Parathyroid adenoma (tissue), 2 donors: ENCODE data around the gene ITPR2.

Experiments used
- H2AFZ ChIP-seq: fragments of 300-600 bp; sonication (generic); one replicate; pipeline ENCODE4 v1.7.0; 2017; ENCODE audit warnings: antibody characterized with exemption, mild to moderate bottlenecking
- H3K27ac ChIP-seq: fragments of 300-600 bp; sonication (generic); one replicate; pipeline ENCODE4 v1.7.0; 2017
- H3K27me3 ChIP-seq: fragments of 300-600 bp; sonication (generic); one replicate; pipeline ENCODE4 v1.7.0; 2017; ENCODE audit warnings: low read length; ENCODE audit not compliant: control insufficient read depth, insufficient read depth
- H3K36me3 ChIP-seq: fragments of 300-600 bp; sonication (generic); one replicate; pipeline ENCODE4 v1.7.0; 2017; ENCODE audit warnings: low read length; ENCODE audit not compliant: control insufficient read depth, insufficient read depth
- H3K4me1 ChIP-seq: fragments of 300-600 bp; sonication (generic); one replicate; pipeline ENCODE4 v1.7.0; 2017; ENCODE audit warnings: control low read depth
- H3K4me2 ChIP-seq: fragments of 300-600 bp; sonication (generic); one replicate; pipeline ENCODE4 v1.7.0; 2017; ENCODE audit warnings: low read length
- H3K4me3 ChIP-seq: fragments of 300-600 bp; sonication (generic); one replicate; pipeline ENCODE4 v1.7.0; 2017; ENCODE audit warnings: low read depth, low read length
- H3K79me2 ChIP-seq: fragments of 300-600 bp; sonication (generic); one replicate; pipeline ENCODE4 v1.7.0; 2017; ENCODE audit warnings: control low read depth
- H3K9ac ChIP-seq: fragments of 300-600 bp; sonication (generic); one replicate; pipeline ENCODE4 v1.7.0; 2017; ENCODE audit warnings: mild to moderate bottlenecking
- H3K9me3 ChIP-seq: fragments of 300-600 bp; sonication (generic); one replicate; pipeline ENCODE4 v1.7.0; 2017; ENCODE audit warnings: low read length; ENCODE audit not compliant: control insufficient read depth
- TF ChIP-seq, protein P1 (sequence below): fragments of 300-600 bp; sonication (generic); IDR thresholded peaks from one replicate; pipeline ENCODE4 v1.7.0; 2017; ENCODE audit warnings: antibody characterized with exemption, mild to moderate bottlenecking
- donor health status: primary hyperparathyroidism.

ITPR2 gene

GRCh38 chr12:26846416-26846815 lies 13.4 kb upstream of the ITPR2 start:
- Histone ChIP-seq H3K36me3 (no peaks in the 10 kb centered on the region), H3K4me3 (peak overlapping the region; percentile 35)

DNA sequence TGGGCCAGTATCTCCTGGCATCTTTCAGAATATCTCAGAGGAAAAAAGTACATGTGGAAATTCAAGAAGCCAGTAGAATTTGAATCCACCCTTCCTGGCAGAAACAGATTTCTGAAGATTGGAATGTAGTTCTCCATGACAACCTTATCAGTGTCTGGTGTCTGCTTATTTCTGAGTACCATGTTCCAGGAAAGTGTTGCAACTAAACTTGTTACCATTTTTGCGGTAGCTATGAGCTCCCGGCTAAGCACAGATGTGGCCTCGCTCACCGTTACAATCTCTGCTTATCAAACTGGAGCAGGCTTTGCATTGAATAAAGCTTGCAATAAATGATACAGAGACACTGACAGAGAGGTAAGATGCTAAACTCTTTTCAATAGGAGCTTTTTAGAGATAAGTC lies 13.0 kb upstream of the ITPR2 start:
- H3K27ac ChIP-seq: peak overlapping the region; percentile 92
- TF ChIP-seq, protein P1, sequence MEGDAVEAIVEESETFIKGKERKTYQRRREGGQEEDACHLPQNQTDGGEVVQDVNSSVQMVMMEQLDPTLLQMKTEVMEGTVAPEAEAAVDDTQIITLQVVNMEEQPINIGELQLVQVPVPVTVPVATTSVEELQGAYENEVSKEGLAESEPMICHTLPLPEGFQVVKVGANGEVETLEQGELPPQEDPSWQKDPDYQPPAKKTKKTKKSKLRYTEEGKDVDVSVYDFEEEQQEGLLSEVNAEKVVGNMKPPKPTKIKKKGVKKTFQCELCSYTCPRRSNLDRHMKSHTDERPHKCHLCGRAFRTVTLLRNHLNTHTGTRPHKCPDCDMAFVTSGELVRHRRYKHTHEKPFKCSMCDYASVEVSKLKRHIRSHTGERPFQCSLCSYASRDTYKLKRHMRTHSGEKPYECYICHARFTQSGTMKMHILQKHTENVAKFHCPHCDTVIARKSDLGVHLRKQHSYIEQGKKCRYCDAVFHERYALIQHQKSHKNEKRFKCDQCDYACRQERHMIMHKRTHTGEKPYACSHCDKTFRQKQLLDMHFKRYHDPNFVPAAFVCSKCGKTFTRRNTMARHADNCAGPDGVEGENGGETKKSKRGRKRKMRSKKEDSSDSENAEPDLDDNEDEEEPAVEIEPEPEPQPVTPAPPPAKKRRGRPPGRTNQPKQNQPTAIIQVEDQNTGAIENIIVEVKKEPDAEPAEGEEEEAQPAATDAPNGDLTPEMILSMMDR: no peak
- peak overlapping the region; percentile 6 for H2AFZ ChIP-seq

More at GRCh38 chr12:26846416-26846815, 13.4 kb upstream of the ITPR2 start:
- no peaks in the 10 kb centered on the region for H3K27me3 ChIP-seq
- peak overlapping the region; percentile 61 for H3K4me2 ChIP-seq
- H3K4me1 ChIP-seq: peaks cover 14% of the 10 kb centered on the region
- H3K9me3 ChIP-seq: no peaks in the 10 kb centered on the region
- TF ChIP-seq, protein P1: no peak
- no peaks in the 10 kb centered on the region for H3K79me2 ChIP-seq
- peak overlapping the region; percentile 6 for H2AFZ ChIP-seq
- no peak overlapping the region for H3K9ac ChIP-seq
- peak overlapping the region; percentile 92 for H3K27ac ChIP-seq

DNA sequence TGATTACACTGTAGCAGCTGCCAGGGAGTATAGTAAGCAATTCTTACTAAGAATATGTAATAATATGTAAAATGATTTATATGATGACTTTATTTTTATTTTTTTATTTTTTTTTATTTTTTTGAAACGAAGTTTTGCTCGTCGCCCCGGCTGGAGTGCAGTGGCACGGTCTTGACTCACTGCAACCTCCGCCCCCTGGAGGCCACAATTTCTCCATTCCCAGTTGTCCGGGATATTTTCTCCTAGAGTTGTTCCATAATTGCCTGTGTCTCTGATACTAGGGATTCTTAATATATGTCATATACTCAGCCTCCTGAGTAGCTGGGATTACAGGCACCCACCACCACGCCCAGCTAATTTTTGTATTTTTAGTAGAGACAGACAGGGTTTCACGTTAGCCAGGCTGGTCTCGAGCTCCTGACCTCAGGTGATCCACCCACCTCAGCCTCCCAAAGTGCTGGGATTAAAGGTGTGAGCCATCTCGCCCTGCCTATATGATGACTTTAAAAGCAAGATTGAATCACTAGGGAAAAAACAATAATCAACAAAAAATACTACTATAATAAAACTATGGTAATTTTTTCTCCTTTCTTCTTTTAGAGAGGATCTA lies 12.2 kb upstream of the ITPR2 start:
- H3K27me3 ChIP-seq: no peaks in the 10 kb centered on the region
- H3K4me3 ChIP-seq: peak overlapping the region; percentile 40
- H3K9me3 ChIP-seq: no peaks in the 10 kb centered on the region
- peak overlapping the region; percentile 61 for H3K4me2 ChIP-seq
- H3K27ac ChIP-seq: peak overlapping the region; percentile 92
- peaks cover 14% of the 10 kb centered on the region for H3K4me1 ChIP-seq
- H3K9ac ChIP-seq: no peak overlapping the region
- H3K79me2 ChIP-seq: no peaks in the 10 kb centered on the region
- no peaks in the 10 kb centered on the region for H3K36me3 ChIP-seq
- H2AFZ ChIP-seq: peak overlapping the region; percentile 6
- TF ChIP-seq, protein P1: peak; percentile 59

More for the DNA sequence above, 13.0 kb upstream of the ITPR2 start:
- no peak overlapping the region for H3K9ac ChIP-seq
- H3K79me2 ChIP-seq: no peaks in the 10 kb centered on the region
- peaks cover 14% of the 10 kb centered on the region for H3K4me1 ChIP-seq
- no peaks in the 10 kb centered on the region for H3K9me3 ChIP-seq
- no peaks in the 10 kb centered on the region for H3K36me3 ChIP-seq
- peak overlapping the region; percentile 61 for H3K4me2 ChIP-seq
- peak overlapping the region; percentile 40 for H3K4me3 ChIP-seq
- H3K27me3 ChIP-seq: no peaks in the 10 kb centered on the region

DNA sequence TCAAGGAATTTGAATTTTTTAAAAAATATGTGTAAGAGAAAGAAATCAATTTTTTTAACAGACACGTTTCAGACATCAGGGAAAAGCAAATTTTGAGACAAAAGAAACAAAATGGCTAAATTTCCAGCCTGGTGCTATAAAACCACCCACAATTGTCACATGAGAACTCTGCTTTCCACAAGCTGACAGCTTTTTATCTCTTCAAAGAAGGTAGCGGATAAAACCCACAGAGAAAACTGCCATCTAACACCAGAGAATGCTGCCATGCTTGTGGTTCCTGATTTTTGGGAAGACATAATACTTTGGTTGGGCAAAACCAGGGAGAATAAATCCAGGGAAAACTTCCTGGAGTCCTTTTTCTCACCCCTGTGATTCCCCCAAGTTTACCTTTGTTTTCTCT lies 10.3 kb upstream of the ITPR2 start:
- TF ChIP-seq, protein P1: no peak
- H3K4me3 ChIP-seq: no peak overlapping the region
- no peak overlapping the region for H3K4me2 ChIP-seq
- H3K4me1 ChIP-seq: peaks cover 14% of the 10 kb centered on the region
- no peaks in the 10 kb centered on the region for H3K79me2 ChIP-seq
- no peaks in the 10 kb centered on the region for H3K27me3 ChIP-seq
- peak overlapping the region; percentile 72 for H2AFZ ChIP-seq
- H3K9ac ChIP-seq: no peak overlapping the region
- H3K27ac ChIP-seq: peak overlapping the region; percentile 55
- no peaks in the 10 kb centered on the region for H3K9me3 ChIP-seq
- H3K36me3 ChIP-seq: no peaks in the 10 kb centered on the region

DNA sequence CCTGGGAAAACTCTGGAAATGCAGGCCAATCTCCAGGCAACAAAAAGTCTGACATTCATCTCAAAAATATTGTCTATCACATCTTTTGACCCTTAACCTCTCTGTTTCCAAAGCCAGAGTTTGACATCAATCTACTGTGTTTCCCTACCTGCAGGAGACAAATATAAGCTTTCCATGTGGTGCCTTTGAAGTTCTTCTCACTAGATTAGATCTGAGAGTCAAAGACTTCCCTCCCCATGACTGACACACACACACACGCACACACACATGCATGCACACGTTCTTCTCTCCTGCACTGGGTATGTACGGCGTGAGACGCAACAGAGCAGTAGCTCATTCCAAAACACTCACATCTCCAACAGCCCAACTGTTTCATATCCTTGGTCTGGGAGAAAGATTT lies 8.1 kb upstream of the ITPR2 start:
- no peaks in the 10 kb centered on the region for H3K9me3 ChIP-seq
- H3K36me3 ChIP-seq: no peaks in the 10 kb centered on the region
- H3K4me1 ChIP-seq: peaks cover 8% of the 10 kb centered on the region
- no peak overlapping the region for H3K9ac ChIP-seq
- H2AFZ ChIP-seq: peak overlapping the region; percentile 35
- TF ChIP-seq, protein P1: no peak
- H3K4me2 ChIP-seq: no peak overlapping the region
- H3K79me2 ChIP-seq: no peaks in the 10 kb centered on the region
- no peak overlapping the region for H3K4me3 ChIP-seq
- H3K27me3 ChIP-seq: no peaks in the 10 kb centered on the region
- no peak overlapping the region for H3K27ac ChIP-seq
